NCI-H2227 treated with DMSO at 0.1 percent for 48 hours (cell line): Measurements from ENCODE around the gene AACS.
"Not testable (repeated sequence)": the region's sequence is repeated elsewhere in the genome, so short reads cannot be mapped to it uniquely, and the experiment has no call there.

Source experiments
- DNase-seq: peaks from one replicate; lab custom pipeline; 2025; lab: John Stamatoyannopoulos, UW

The AACS gene

DNA sequence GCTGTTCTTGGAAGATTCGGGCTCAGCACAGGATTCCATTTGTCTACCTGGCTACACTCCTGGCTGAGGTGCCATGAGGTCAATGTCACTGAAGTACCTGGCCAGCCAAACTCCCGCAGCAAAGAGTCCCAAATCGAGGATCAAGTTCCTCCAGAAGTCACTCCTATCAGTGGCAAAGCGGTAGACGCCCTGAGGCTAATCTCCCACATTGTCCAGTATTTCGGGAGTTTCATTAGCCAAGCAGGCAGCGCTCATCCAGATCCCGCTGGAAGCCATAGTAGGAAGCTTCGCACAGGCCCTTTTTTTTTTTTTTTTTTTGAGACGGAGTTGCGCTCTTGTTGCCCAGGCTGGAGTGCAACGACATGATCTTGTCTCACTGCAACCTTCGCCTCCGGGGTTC is 8.9 kb upstream of the AACS start:
- no peak for DNase-seq

DNA sequence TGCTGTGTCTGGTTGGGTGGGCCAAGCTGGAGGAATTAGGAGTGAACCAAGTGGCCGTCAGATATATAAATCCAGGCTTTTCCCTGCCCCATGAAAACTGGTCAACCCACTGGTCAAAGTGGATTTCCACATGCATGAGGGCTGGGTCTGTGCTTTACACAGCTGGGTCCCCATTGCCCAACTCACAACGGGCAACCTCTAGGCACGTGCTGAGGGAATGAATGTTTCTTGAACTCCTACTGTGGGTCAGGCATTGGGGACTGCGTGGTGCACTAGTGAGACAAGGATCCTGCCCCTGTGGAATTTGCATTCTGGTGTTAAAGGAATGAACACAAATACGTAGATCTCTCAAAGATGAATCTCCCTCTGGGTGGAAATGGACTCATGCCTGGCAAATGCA is 7.5 kb upstream of the AACS start:
- no peak for DNase-seq

DNA sequence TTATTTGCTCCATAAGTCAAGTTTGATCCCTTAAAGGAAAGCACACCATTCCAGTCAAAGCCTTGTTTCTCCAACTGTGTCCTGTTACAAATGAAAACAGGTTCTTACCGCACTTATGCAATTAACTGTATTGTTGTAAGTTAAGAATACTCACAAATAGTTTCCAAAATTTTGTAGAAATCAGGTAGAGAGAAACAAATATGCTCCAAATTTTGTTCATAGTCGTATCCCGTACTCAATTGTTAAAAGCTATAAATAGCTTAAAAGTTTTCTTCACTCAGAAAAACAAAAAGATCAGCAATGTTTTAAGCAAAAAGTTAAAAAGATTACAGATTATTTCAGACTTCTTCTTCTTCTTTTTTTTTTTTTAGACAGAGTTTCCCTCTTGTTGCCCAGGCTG is 4.0 kb upstream of the AACS start:
- no peak for DNase-seq

DNA sequence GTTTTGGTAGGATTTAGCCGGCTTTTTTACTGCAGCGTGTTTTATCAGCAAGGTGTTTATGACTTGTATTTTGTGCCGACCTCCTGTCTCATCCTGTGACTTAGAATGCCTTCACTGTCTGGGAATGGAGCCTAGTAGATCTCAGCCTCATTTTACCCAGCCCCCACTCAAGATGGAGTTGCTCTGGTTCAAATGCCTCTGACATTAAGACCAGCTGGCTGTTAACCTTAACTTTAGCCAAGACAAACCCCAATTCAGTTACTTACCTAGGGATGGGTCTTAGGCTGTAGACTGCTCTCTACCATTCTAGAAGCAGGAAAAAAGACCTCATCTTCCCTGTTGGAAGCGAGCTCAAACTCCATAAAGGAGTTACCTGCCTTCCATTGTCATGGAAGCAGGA is 1.7 kb upstream of the AACS start:
- not testable (repeated sequence) for DNase-seq

DNA sequence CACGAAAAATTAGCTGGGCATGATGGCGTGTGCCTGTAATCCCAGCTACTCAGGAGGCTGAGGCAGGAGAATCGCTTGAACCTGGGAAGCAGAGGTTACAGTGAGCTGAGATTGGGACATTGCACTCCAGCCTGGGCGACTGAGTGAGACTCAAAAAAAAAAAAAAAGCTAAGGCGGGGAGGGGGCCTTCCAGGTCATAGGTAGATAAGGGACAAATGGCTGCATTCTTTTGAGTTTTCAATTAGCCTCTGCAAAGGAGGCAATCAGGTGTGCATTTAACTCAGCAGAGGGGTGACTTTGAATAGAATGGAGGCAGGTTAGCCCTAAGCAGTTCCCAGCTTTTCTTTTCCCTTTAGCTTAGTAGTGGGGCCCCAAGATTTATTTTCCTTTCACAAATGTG is 743 bp upstream of the AACS start:
- no peak for DNase-seq

DNA sequence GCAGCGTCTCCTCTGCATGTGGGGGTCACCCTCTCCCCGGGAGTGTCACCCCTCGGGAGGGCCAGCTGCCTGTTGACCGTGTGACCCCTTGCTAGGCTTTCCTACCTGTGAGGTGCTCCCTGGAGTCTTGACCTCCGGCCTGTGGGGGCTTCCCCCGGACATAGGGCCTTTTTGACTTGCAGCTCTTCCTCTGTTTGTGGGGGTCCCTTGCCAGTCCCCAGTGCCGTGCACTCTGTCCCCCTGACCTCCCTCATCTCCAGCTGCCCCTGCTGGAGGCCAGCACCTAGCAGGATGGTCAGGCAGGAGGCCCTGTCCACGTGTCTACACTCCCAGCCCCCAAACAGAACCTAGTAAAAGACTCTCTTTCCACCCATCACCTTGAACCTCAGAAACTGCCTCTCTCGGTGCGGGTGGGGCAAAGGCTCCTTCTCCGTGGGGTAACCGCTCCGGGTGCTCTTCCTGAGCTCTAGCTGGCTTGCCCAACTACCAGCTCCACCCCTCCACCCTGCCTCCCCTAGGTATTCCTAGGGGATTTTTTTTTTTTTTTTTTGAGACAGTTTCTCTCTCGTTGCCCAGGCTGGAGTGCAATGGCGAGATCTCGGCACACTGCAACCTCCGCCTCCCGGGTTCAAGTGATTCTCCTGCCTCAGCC is 810 bp downstream of the AACS start:
- DNase-seq = no peak

DNA sequence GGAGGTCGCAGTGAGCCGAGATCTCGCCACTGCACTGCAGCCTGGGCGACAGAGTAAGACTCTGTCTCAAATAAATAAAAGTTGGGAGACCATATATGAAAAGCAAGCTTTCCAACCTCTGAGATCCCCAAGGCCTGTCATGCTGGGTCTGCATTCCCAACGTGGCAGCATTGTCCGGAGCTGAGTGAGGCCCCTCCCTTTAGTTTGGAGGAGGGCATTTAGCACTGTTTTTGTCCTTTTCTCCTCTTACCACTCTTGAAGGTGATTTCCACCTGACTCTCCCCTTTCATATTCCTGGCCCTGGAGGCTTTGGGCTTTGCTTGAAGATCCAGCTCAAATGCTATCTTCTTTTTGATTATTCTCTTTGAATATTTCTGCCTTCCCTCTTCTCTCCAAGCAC is 3.2 kb downstream of the AACS start:
- no peak for DNase-seq

DNA sequence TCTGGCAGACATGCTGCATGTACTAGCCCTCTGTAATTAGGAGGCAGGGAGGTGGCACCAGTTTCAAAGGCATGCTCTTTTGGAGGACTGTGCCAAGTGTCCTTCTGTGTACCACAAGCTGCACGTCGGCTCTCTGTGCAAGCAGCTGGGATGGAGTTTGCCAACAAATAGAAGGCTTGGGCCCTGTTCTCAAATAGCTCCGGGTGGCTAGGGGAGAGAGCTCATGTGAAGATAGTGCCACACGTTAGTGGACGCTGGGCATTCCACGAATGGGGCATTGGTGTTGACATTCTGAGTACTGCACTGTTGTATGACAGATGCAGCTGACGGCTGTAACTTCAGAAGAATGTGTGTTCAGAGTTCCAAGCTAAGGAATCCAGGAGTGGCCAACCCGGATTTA is 4.4 kb downstream of the AACS start:
- no peak for DNase-seq

DNA sequence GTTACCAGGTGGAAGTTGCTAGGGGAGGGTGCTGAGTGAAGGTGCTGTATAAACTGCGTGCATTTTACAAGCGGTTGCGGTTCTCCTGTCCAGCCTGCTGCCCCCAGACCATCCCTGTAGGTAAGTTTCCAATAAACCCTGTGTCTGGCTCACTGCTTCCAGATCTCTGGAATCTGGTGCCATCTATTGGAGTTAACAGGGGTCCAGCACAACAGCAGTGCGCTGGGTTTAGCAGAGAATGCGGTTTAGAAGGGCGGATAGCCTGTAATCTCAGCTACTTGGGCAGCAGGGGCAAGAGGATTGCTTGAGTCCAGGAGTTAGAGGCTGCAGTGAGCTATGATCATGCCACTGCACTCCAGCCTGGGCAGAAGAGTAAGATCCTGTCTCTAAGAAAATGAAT is 4.9 kb downstream of the AACS start:
- DNase-seq = peak; percentile 32

DNA sequence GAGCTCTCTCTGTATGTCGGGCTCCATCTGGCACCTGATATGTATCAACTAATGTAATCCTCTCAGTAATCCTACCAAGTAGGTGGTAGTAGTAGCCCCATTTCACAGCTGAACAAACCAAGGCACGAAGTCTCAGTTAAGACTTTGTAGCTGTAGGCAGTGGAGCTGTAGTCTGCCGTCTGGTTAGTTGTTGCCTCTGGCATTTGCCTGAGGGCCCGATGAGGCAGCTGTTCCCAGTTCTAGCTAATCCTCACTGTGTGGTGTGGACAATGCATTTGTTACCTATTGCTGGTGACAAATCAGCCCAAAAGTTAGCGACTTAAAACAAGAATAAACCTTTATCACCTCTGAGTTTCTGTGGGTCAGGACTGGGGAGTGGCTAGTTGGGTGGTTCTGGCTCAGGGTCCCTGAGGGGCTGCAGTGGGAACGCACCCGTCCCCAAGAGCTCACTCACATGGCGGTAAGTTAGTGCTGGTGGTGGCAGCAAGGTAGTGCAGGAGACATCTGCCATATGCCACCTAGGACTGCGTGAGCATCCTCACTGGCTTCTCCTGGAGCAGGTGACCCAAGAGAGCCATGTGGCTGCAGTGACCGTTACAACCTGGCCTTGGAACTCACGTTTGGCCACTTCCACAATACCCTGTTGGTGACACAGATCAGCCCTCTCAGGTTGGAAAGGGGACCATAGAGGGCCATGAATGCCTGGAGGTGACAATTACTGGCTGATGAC is 5.6 kb downstream of the AACS start:
- no peak for DNase-seq

DNA sequence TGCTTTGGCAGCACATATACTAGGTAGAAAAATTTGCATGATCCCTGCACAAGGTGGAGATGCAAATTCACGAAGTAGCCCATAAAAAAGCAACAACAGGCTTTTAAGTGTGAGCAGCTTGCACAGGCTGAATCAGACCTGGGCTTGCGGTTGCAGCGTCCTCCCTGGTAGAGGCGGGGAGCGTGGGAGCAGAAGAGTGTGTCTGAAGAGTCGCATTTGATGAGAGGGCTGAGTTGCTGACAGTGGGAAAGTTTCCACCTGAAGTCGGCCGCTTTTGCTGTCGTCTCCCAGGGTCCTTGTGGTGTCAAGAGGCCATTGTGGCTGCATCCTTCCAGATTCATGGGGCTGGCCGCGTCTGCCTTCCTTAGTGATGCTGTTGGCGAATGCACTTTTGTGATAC is 6.2 kb downstream of the AACS start:
- DNase-seq = no peak

DNA sequence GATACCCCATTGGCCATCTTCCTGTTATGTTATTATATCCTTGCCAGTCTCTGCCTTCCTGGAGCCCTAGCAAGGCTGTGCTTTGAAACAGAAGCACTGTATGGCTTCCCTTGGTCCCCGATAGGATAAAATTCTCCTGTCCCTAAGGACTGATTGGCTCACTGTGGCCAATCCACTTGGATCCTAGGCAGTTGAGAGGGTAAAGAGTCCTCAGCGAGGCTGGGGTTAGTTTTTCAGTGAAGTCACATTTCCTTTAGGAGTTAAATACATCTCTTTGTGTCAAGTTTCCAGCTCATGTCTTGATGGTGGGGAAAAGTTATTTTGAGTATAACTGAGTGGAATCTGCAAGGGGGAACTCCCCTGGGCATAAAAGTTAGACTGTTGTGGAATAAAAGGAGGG is 7.3 kb downstream of the AACS start:
- DNase-seq = no peak

DNA sequence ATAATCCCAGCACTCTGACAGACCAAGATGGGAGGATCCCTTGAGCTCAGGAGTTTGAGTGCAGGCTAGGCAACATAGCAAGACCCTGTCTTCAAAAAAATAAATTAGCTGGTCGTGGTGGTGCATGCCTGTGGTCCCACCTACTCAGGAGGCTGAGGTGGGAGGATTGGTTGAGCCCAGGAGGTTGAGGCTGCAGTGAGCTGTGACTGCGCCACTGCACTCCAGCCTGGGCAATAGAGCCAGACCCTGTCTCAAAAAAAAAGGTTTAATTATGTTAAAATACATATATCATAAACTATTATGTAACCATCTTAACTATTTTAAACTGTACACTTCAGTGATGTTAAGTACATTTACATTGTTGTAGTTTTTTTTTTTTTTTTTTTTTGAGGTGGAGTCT is 9.1 kb downstream of the AACS start:
- not testable (repeated sequence) for DNase-seq

DNA sequence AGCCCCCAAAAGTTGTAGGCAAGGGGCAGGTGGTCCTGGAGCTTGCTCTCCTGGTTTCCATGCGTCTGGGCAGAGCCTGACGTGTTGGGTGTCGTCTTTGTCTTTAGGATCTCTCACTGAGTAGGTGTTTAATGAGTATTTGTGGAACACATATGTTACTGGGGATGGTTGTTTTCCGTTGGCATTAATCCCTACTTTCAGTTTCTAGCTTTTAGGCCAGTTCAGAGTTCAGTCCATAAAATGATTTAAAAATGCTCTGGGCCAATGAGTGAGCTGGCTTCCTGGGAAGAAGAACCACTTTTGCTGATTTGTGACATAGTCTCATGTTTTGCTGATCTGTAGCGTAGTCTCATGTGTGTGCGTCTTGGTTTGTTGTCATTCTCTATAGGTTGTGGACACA is 10.9 kb downstream of the AACS start:
- DNase-seq = no peak

DNA sequence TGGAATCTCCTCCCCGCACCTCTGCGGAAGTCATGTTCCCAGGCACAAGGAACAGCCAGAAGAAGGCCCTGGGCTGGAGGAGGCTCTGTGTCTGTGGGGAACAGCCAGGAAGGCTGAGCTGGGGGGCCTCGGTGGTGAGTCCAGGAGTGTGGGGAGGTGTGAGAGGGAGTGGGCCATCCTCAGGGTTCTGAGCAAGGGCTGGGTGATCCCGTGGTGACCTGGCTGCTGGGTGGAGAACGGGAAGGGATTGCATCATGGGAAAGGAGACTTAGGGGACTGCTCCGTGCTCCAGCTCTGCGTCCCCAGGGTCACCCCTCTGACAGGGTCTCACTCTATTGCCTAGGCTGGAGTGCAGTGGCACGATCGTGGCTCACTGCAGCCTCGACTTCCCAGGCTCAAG is 13.8 kb downstream of the AACS start:
- no peak for DNase-seq

DNA sequence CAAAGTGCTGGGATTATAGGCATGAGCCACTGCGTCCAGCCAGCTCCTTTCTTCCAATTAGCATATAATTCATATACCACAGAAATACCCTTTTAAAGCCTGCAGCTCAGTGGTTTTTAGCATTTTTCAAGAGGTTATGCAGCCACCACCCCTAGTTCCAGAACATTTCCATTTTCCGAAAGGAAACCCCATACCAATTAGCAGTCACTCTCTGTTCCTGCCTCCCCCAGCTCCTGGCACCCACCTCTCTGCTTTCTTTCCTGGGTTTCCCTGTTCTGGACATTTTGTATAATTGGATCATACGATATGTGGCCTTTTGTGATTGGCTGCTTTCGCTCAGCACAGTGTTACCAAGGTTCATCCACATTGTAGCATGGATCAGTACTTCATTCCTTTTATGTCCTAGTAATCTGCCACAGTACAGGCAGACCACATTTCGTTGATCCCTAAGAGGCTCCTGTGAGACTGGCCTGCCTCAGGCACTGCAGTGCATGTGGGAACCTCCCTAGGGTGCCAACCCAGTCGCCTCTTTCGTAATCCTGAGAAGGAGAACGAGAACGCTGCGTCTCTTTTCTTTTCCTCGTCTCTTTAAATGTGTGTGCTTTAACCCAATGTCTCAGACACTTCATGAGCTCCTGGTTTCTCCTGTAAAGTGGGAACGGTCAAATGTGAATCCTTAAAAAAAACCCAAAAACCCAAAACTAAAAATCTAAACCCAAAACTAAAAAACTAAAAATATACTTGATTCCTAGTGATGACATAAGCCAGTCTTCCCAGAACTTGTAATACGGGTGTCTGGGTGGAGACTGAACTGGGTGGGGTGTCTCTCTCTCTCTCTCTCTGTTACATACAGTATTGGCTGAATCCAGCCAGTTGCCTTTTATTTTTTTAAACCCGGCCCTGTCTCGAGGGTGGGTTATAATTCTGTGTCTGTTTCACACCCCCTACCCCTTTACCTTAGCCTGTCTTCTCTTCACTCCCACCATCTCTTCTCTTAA is 14.7 kb downstream of the AACS start:
- no peak for DNase-seq

DNA sequence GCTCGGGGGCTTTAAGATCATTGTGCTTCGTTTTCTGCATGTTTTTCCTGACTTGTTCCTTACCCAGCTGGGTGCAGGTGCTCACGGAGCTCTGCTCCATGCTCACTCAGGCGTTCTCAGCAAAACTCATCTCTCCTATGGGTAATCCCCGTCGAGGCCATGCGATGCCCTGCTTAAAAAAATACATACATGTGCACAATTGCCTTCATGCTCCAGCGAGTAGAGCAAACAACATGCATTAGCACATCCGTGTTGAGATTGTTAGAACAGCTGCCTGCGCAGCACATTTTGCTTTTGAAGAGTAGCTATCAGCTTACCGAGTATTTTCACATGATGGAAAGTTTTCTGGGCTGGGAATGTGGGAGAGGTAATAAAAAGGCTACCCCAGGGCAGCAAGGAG is 16.2 kb downstream of the AACS start:
- no peak for DNase-seq

DNA sequence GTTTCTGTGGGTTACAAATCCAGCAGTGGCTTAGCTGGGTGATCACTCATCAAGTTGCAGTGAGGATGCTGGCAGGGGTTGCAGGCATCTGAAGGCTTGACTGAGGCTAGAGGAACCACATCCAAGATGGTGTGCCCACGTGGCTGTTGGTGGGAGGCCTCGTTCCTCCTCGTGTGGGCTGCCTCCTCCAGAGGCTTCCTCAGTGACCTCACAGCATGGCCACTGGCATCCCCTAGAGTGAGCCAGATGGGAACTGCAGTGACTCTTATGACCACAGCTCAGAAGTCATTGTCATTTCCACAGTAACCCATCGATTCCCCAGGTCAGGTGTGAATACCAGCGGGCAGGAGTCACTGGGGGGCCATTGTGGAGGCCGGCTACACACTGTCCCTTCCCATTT is 17.8 kb downstream of the AACS start:
- no peak for DNase-seq

DNA sequence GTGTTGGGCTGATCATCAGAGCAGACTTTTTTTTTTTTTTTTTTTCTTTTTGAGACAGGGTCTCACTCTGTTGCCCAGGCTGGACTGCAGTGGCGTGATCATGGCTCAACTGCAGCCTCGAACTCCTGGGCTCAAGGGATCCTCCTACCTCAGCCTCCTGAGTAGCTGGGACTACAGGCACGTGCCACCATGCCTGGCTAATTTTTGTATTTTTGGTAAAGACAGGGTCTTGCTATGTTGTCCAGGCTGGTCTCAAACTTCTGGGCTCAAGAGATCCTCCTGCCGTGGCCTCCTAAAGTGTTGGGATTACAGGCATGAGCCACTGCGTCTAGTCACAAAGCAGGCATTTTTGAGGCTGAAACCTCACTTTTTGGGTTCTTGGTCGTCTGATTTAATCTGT is 23.0 kb downstream of the AACS start:
- DNase-seq = not testable (repeated sequence)

DNA sequence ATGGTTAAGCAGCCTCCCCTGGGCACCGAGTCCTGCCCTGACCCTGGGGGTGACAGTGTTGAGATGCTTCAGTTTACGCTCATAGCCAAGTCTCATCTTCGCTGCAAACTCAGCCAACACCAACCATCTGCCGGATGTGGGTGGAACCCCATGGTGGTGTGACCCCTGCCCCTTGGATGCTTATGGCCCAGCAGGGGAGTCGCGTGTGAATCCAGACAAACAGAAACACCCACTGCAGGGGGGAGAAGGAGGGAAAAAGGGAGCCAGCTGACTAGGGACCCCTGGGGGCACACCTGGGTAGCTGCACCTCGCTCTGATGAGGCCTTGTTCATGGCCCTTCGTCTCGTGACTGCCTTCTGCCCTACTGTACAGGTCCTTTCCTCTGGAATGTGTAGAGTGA is 23.8 kb downstream of the AACS start:
- DNase-seq = no peak

DNA sequence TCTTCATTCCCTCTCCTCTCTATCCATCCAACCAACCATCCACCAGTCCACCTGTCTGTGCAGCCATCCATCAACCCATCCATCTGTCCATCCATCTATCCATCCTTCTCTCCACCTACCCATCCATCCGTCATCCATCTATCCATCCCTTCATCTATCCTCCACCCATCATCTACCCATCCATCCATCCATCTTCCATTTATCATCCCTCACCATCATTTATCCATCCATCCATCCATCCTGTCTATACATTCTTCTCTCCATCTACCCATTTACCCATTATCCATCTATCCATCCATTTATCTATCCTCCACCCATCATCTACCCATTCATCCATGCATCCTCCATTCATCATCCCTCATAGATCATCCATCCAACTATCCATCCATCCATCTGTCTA is 24.4 kb downstream of the AACS start:
- DNase-seq = no peak

DNA sequence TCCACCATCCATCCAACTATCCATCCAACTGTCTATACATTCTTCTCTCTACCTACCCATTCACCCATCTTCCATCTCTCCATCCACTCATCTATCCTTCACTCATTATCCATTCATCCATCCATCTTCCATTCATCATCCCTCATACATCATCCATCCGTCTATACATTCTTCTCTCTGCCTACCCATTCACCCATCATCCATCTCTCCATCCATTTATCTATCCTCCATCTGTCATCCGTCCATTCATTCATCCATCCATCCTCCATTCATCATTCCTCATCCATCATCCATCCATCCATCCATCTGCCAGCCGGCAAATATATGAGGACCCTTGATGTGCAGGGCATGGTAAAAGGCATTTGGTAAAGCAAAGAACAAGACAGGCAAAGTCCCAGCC is 25.2 kb downstream of the AACS start:
- no peak for DNase-seq

DNA sequence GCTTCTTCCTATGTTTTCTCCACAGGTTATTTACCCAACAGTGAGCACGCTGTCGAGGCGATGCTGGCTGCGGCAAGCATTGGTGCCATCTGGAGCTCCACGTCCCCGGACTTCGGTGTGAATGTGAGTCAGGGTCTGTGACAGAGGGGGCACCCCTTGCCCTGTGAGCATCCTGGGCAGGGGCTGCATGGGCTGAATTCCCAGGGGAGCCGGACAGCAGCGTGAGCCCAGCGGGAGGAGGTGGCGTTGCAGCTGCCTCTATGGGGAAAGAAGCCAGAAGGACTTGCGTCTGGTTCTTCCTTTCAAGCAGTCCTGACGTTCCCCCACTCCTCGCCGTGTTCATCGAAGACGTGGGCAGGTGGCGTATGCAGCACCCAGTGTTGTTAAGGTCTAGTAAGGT is 26.2 kb downstream of the AACS start:
- DNase-seq = no peak
